AG20443 (cell line): ENCODE measurements around the gene AGAP3.

ENCODE experiments used
- DNase-seq: peaks from one replicate; pipeline ENCODE4 v3.0.0; 2012; ENCODE audit warnings: low spot score, mixed read lengths

AGAP3 gene

GRCh38 chr7:151110236-151110940 lies 24.1 kb downstream of the AGAP3 start:
- DNase-seq, result no peak

GRCh38 chr7:151110941-151111645 lies 24.8 kb downstream of the AGAP3 start:
- DNase-seq, result peak; percentile 94

DNA sequence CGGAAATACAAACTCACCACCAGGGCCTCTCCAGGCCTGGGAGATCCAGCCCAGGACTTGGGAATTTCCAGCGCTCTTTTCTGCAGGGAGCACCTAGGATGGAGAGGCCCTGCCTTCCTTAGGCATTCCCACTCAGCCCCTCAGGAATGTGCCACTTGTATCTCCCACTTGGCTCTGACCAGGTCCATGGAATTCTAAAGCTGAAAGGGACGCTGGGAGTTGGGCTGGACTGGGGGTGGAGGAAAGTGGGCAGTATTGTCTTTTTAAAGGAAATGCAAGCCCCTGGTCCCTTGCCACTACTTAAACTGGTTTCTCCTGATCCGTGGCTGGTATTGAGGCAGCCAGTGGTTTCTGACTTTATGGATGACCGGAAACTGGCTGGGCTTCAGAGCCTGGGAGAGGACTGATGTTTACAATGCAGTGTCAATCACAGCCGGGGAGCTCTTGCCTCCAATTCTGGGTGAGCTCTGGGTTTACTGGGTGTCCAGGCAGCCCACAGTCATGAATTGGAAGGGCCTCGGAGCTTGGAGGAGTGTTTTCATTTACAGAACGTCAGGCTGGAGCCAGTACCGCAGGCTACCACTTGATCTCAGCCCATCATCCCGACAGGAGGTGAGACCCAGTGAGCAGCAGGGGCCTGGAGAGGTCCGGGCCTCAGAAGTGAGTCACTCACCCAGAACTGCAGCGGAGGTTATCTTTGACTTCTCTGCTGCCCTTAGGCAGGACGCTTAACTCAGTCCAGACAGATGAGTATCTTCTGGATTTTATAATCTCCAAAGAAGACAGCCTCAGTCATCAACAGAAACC lies 27.3 kb downstream of the AGAP3 start:
- DNase-seq, result peak; percentile 57

- peak; percentile 52 for DNase-seq
These were observed 28.1 kb downstream of the AGAP3 start for GRCh38 chr7:151114151-151115090.

- DNase-seq, result peak; percentile 71
These were observed 29.0 kb downstream of the AGAP3 start for GRCh38 chr7:151115121-151115835.

GRCh38 chr7:151115836-151116418 lies 29.7 kb downstream of the AGAP3 start:
- no peak for DNase-seq

DNA sequence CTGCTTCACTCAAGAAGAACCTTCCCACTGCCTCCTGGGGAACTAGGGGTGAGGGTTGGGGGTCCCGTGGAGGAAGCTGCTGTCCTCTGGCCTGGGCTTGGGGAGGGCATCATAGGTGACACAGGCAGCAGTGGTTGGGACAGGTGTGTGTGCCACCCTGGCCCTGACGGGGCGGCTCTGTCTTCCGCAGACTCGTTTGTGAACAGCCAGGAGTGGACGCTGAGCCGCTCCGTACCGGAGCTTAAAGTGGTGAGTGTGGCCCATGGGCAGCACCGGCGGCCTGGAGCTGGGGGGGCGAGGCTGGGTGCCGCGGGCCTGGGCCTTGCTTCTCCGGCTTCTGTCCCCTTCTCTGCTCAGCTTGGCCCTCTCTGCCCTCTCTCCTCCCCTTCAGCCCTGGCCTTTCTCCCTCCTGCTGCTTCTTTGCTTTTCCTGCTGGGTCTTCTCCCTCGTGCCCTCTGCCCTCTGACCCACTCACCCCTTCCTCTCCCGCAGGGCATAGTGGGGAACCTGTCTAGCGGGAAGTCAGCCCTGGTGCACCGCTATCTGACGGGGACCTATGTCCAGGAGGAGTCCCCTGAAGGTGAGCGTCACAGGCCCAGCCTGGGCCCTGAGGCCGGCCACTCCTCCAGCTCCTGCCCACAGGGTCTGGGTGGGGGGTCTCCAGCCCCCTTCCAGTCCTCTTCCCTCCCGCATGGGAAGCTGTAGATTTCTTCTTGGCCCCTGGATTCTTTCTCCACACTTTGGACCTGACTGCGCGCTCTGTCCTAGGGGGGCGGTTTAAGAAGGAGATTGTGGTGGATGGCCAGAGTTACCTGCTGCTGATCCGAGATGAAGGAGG lies 30.5 kb downstream of the AGAP3 start:
- DNase-seq, result no peak

GRCh38 chr7:151117565-151117964 lies 31.3 kb downstream of the AGAP3 start:
- no peak for DNase-seq

- no peak for DNase-seq
These were observed 32.1 kb downstream of the AGAP3 start for GRCh38 chr7:151118108-151119054.

GRCh38 chr7:151119055-151119415 lies 32.8 kb downstream of the AGAP3 start:
- no peak for DNase-seq

DNA sequence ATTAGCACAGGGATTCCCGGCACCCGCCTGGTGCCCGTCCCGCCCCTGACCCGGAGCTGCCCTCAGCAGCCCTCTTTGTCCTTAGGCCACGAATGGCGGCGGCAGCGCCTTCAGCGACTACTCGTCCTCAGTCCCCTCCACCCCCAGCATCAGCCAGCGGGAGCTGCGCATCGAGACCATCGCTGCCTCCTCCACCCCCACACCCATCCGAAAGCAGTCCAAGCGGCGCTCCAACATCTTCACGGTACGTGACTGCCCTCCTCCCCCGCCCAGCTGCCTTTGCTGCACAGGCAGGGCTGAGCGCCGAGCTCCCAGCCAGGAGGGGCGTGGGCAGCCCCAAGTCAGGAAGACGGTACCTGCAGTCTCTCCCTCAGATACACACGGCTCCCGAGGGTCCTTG lies 33.6 kb downstream of the AGAP3 start:
- no peak for DNase-seq

GRCh38 chr7:151120896-151121295 lies 34.6 kb downstream of the AGAP3 start:
- no peak for DNase-seq

DNA sequence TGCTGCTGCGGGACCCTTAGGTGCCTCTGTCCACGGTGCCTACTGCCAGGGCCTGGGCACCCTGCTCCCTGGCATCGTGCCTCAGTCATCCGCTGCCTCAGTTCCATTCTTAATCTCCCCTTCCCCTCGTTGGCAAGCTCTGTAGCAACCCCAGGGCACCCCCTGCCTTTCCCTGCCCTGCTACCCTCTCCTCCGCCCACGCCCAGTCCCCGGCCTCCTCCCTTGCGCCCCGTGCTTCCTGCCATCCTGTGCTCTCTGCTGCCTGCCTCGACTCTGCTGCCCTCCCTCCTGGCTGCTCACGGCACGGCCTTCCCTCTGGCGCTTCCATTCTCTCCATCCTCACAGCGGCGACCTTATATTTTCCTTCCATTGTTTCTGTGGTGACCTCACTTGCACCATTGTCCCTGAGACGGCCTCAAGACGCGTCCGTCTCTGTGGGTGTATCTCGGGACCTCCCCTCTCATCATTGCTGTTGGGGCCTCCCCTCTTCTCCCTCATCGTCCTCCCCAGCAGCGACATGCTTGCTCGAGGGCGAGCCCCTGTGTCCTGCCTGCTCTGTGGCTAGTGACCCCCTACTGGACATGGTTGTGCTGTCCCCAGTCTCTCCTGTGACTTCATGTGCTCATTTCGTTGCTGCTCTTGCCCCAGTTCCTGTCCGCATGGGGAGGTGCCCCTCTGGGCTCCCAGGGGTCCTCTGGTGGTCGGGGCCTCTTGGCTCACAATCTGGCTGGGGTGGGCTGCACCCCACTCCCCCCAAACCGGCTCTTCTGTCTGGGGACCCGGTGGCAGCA lies 35.3 kb downstream of the AGAP3 start:
- DNase-seq, result no peak

- DNase-seq, result no peak
These were observed 36.0 kb downstream of the AGAP3 start for GRCh38 chr7:151122276-151122675.

DNA sequence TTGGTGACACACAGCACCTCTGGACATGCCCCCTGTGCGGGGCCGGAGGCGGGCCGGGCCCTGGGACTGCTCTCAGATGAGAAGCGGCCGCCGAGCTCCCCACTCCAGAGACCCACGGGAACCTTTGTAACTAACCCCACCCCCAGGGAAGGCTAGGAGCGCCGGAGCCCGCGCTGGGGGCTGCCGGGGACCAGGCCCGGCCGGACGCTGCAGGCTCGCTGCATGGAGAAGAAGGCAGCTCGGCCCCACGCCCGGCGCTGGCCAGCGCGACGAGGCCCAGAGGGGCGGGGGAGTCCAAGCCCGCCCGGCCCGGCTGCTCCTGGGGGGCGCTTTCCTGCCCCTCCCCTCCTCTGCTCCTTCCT lies 36.5 kb downstream of the AGAP3 start:
- DNase-seq, result no peak

- DNase-seq, result no peak
These were observed 37.0 kb downstream of the AGAP3 start for GRCh38 chr7:151123158-151123821.

- peak; percentile 96 for DNase-seq
These were observed 37.7 kb downstream of the AGAP3 start for GRCh38 chr7:151123822-151124464.
